Measurements from ENCODE around the gene GRB10. TPM values are rescaled to one million over a fixed set of nuclear protein-coding genes. Genes with fewer than 3 reads are reported as not detected.

Gene GRB10
- total RNA-seq, 4 donors from 2014 or later, result 8.8 to 55.7 (median 14.3) TPM

- Histone ChIP-seq H3K27ac (no peak overlapping the region), H3K9me3 (no peaks in the 10 kb centered on the region), H3K4me1 (no peaks in the 10 kb centered on the region), H3K4me3 (no peak overlapping the region), H3K27me3 (no peaks in the 10 kb centered on the region), H3K36me3 (no peaks in the 10 kb centered on the region)
- intact Hi-C loops (cut with DNase I; ENCODE audit: low total_unique reads), result no loop called here
- no peak for TF ChIP-seq CTCF (IDR thresholded peaks at IDR 0.05)
- no peak for TF ChIP-seq POLR2AphosphoS5 (IDR thresholded peaks at IDR 0.05)
- TF ChIP-seq POLR2A (IDR thresholded peaks at IDR 0.05), result no peak
- no peak for TF ChIP-seq EP300 (IDR thresholded peaks at IDR 0.05; ENCODE audit: low read depth)
- WGBS, 2 donors (ENCODE audit: low coverage in 1 of 2), result 93% methylated on average over 3 of the region's 3 CpGs; no CpG with 5 or more reads in 1 of the 2 donors
- DNase-seq, result no peak
- in situ Hi-C loops (cut with MboI; ENCODE audit: low pct_ligation_motif_present in 1 of 4, low pct_unique_long_range_greater_than_20kb in 1 of 4, low sequenced_read_pairs in 3 of 4), result no loop called here
These were observed 32.4 kb upstream of the GRB10 start for GRCh38 chr7:50815138-50815537.

DNA sequence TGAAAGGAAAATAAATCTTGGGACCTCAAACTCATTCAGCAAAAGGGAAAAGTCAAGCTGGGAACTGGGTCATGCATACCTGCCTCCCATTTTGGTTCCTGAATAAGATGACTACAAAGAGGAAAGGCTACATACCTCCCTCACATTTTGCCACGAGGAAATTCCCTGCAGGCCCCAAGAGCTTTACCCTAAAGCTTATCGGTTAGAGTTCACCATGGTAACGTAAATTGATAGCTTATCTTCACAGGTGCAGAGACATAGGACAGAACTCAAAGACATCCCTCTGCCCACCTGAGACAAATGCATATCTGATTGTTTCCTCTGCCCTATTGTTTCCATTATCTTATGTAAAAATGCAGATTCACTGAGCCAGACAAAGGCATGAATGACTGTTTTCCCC is 31.5 kb upstream of the GRB10 start:
- no peaks in the 10 kb centered on the region for H3K4me1 ChIP-seq
- no peaks in the 10 kb centered on the region for H3K27me3 ChIP-seq
- H3K4me3 ChIP-seq, result no peak overlapping the region
- H3K36me3 ChIP-seq, result no peaks in the 10 kb centered on the region
- no peaks in the 10 kb centered on the region for H3K9me3 ChIP-seq
- intact Hi-C loops (cut with DNase I; ENCODE audit: low total_unique reads) (no loop called here), in situ Hi-C loops (cut with MboI; ENCODE audit: low pct_ligation_motif_present in 1 of 4, low pct_unique_long_range_greater_than_20kb in 1 of 4, low sequenced_read_pairs in 3 of 4) (no loop called here)
- 67 to 85% methylated on average over 1 to 3 of the region's 3 CpGs for WGBS, 2 donors (ENCODE audit: low coverage in 1 of 2)
- no peak for DNase-seq
- no peak overlapping the region for H3K27ac ChIP-seq
- TF ChIP-seq EP300 (IDR thresholded peaks at IDR 0.05; ENCODE audit: low read depth), result no peak
- no peak for TF ChIP-seq POLR2A (IDR thresholded peaks at IDR 0.05)
- no peak for TF ChIP-seq POLR2AphosphoS5 (IDR thresholded peaks at IDR 0.05)

GRCh38 chr7:50812841-50813475 is 30.3 kb upstream of the GRB10 start:
- Histone ChIP-seq H3K27me3 (no peaks in the 10 kb centered on the region), H3K36me3 (no peaks in the 10 kb centered on the region), H3K4me1 (no peaks in the 10 kb centered on the region), H3K9me3 (no peaks in the 10 kb centered on the region), H3K4me3 (no peak overlapping the region), H3K27ac (no peak overlapping the region)
- DNase-seq, result peak; percentile 78
- WGBS, 2 donors (ENCODE audit: low coverage in 1 of 2), result 80% methylated on average over 1 of the region's 1 CpG; no CpG with 5 or more reads in 1 of the 2 donors
- in situ Hi-C loops (cut with MboI; ENCODE audit: low pct_ligation_motif_present in 1 of 4, low pct_unique_long_range_greater_than_20kb in 1 of 4, low sequenced_read_pairs in 3 of 4), result no loop called here
- intact Hi-C loops (cut with DNase I; ENCODE audit: low total_unique reads), result no loop called here
- TF ChIP-seq POLR2AphosphoS5 (IDR thresholded peaks at IDR 0.05) (peak in 2 of 3 donors; percentile 19 to 32), EP300 (IDR thresholded peaks at IDR 0.05; ENCODE audit: low read depth) (no peak), CTCF (IDR thresholded peaks at IDR 0.05) (no peak)

- TF ChIP-seq POLR2A (IDR thresholded peaks at IDR 0.05) (no peak), POLR2AphosphoS5 (IDR thresholded peaks at IDR 0.05) (no peak), EP300 (IDR thresholded peaks at IDR 0.05; ENCODE audit: low read depth) (no peak), CTCF (IDR thresholded peaks at IDR 0.05) (no peak)
- H3K27me3 ChIP-seq, result no peaks in the 10 kb centered on the region
- no peaks in the 10 kb centered on the region for H3K36me3 ChIP-seq
- in situ Hi-C loops (cut with MboI; ENCODE audit: low pct_ligation_motif_present in 1 of 4, low pct_unique_long_range_greater_than_20kb in 1 of 4, low sequenced_read_pairs in 3 of 4), result no loop called here
- H3K27ac ChIP-seq, result no peak overlapping the region
- 62 to 78% methylated on average over 3 to 6 of the region's 6 CpGs for WGBS, 2 donors (ENCODE audit: low coverage in 1 of 2)
- H3K9me3 ChIP-seq, result no peaks in the 10 kb centered on the region
- H3K4me3 ChIP-seq, result no peak overlapping the region
- H3K4me1 ChIP-seq, result no peaks in the 10 kb centered on the region
- intact Hi-C loops (cut with DNase I; ENCODE audit: low total_unique reads), result no loop called here
- DNase-seq, result no peak
These were observed 29.4 kb upstream of the GRB10 start for GRCh38 chr7:50812094-50812493.
